Measurements from ENCODE around the gene CPA1.

CPA1 gene

GRCh38 chr7:130345725-130346124, 34.6 kb upstream of the CPA1 start:
- H3K27ac ChIP-seq, result no peak overlapping the region
- no peaks in the 10 kb centered on the region for H3K36me3 ChIP-seq
- H3K4me3 ChIP-seq (ENCODE audit: low read depth in 1 of 2, low read length in 1 of 2), result no peak overlapping the region
- no peak for TF ChIP-seq CTCF (IDR thresholded peaks at IDR 0.05)
- peaks cover 3% of the 10 kb centered on the region for H3K27me3 ChIP-seq
- H3K9me3 ChIP-seq, result no peaks in the 10 kb centered on the region
- no peaks in the 10 kb centered on the region for H3K4me1 ChIP-seq (ENCODE audit: control insufficient read depth in 1 of 2, insufficient read depth in 1 of 2, low read depth in 1 of 2, low read length in 1 of 2)

- Histone ChIP-seq H3K36me3 (no peaks in the 10 kb centered on the region), H3K4me1 (ENCODE audit: control insufficient read depth in 1 of 2, insufficient read depth in 1 of 2, low read depth in 1 of 2, low read length in 1 of 2) (no peaks in the 10 kb centered on the region), H3K4me3 (ENCODE audit: low read depth in 1 of 2, low read length in 1 of 2) (no peak overlapping the region), H3K27ac (no peak overlapping the region), H3K27me3 (peaks cover 5% of the 10 kb centered on the region), H3K9me3 (no peaks in the 10 kb centered on the region)
- TF ChIP-seq CTCF (IDR thresholded peaks at IDR 0.05), result no peak
Observed at GRCh38 chr7:130346177-130346905, 34.0 kb upstream of the CPA1 start.

DNA sequence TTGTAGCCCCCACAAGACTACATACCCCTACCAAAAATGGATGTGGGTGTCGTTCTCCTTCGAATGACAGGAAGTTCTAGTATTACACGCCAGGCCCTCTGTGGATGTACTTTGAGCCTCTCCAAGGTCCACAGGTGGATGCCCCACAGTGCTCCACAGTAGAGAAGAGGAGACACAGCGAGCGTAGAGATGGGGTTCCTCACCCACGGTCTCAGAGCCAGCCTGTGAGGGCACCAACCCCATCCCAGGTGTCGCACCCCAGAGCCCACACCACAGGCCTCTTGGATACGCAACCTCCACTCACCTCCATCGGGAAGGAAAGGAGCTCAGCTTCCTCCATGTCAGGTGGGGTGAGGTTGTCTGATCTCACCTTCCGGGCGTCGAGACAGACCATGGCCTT, 33.4 kb upstream of the CPA1 start:
- Histone ChIP-seq H3K27me3 (peaks cover 5% of the 10 kb centered on the region), H3K4me1 (ENCODE audit: control insufficient read depth in 1 of 2, insufficient read depth in 1 of 2, low read depth in 1 of 2, low read length in 1 of 2) (no peaks in the 10 kb centered on the region), H3K9me3 (no peaks in the 10 kb centered on the region), H3K36me3 (no peaks in the 10 kb centered on the region), H3K27ac (no peak overlapping the region), H3K4me3 (ENCODE audit: low read depth in 1 of 2, low read length in 1 of 2) (no peak overlapping the region)
- no peak for TF ChIP-seq CTCF (IDR thresholded peaks at IDR 0.05)

GRCh38 chr7:130349911-130350782, 30.1 kb upstream of the CPA1 start:
- no peaks in the 10 kb centered on the region for H3K36me3 ChIP-seq
- H3K9me3 ChIP-seq, result no peaks in the 10 kb centered on the region
- peaks cover 5% of the 10 kb centered on the region for H3K27me3 ChIP-seq
- no peak overlapping the region for H3K4me3 ChIP-seq (ENCODE audit: low read depth in 1 of 2, low read length in 1 of 2)
- no peak for TF ChIP-seq CTCF (IDR thresholded peaks at IDR 0.05)
- no peak overlapping the region for H3K27ac ChIP-seq
- no peaks in the 10 kb centered on the region for H3K4me1 ChIP-seq (ENCODE audit: control insufficient read depth in 1 of 2, insufficient read depth in 1 of 2, low read depth in 1 of 2, low read length in 1 of 2)

GRCh38 chr7:130350945-130351790, 29.1 kb upstream of the CPA1 start:
- H3K4me1 ChIP-seq (ENCODE audit: control insufficient read depth in 1 of 2, insufficient read depth in 1 of 2, low read depth in 1 of 2, low read length in 1 of 2), result no peaks in the 10 kb centered on the region
- no peak for TF ChIP-seq CTCF (IDR thresholded peaks at IDR 0.05)
- H3K9me3 ChIP-seq, result no peaks in the 10 kb centered on the region
- no peak overlapping the region for H3K4me3 ChIP-seq (ENCODE audit: low read depth in 1 of 2, low read length in 1 of 2)
- H3K27me3 ChIP-seq, result peaks cover 5% of the 10 kb centered on the region
- H3K27ac ChIP-seq, result no peak overlapping the region
- H3K36me3 ChIP-seq, result no peaks in the 10 kb centered on the region

Measured in neutrophil (primary cell).